ENCODE data around the gene FAM193B. TPM values are rescaled to one million over a fixed set of nuclear protein-coding genes. Genes with fewer than 3 reads are reported as not detected.
"Not testable (repeated sequence)": the region's sequence is repeated elsewhere in the genome, so short reads cannot be mapped to it uniquely, and the experiment has no call there.

The FAM193B gene
- total RNA-seq, 1 experiment from 2014 or later = 41.1 TPM

GRCh38 chr5:177486256-177486655, 68.1 kb downstream of the FAM193B start:
- H3K9me3 ChIP-seq (ENCODE audit: low read length) = no peaks in the 10 kb centered on the region
- H3K9me2 ChIP-seq (replicated peaks; ENCODE audit: low read length) = no peaks in the 10 kb centered on the region
- TF ChIP-seq EZH2 (IDR thresholded peaks at IDR 0.05; ENCODE audit: low read length, unreplicated experiment) = no peak
- ChIA-PET POLR2A (ENCODE audit: unreplicated experiment) (no interaction called here), CTCF (no interaction called here)
- ATAC-seq = no peak
- intact Hi-C loops (cut with micrococcal nuclease) = no loop called here
- no peak for DNase-seq
- H3K27ac ChIP-seq (ENCODE audit: low read length) = no peak overlapping the region
- H3F3A ChIP-seq (ENCODE audit: low read length, unreplicated experiment) = peaks cover 3% of the 10 kb centered on the region
- no peak overlapping the region for H3K4me2 ChIP-seq (ENCODE audit: low read length)
- no peaks in the 10 kb centered on the region for H3K4me1 ChIP-seq (ENCODE audit: insufficient read depth, low read length)
- H3K27me3 ChIP-seq (ENCODE audit: low read length) = no peaks in the 10 kb centered on the region
- no peak overlapping the region for H3K9ac ChIP-seq (ENCODE audit: low read length)
- H3K4me3 ChIP-seq (ENCODE audit: low read length) = no peak overlapping the region
- no peaks in the 10 kb centered on the region for H4K20me1 ChIP-seq (ENCODE audit: low read length)
- H3K79me2 ChIP-seq (ENCODE audit: low read length) = no peaks in the 10 kb centered on the region
- BruUV-seq (replicated peaks) = no TSS peak
- no peak overlapping the region for H2AFZ ChIP-seq (ENCODE audit: low read length)
- H3K36me3 ChIP-seq (ENCODE audit: low read depth, low read length) = peaks cover 37% of the 10 kb centered on the region

- DNase-seq; POLR2A ChIA-PET (ENCODE audit: unreplicated experiment); H3K9me2 ChIP-seq (replicated peaks; ENCODE audit: low read length); H3K27ac ChIP-seq (ENCODE audit: low read length); CTCF ChIA-PET; H2AFZ ChIP-seq (ENCODE audit: low read length); H3K4me3 ChIP-seq (ENCODE audit: low read length); H3K27me3 ChIP-seq (ENCODE audit: low read length); BruUV-seq (replicated peaks); H3K9ac ChIP-seq (ENCODE audit: low read length); H3F3A ChIP-seq (ENCODE audit: low read length, unreplicated experiment); H3K79me2 ChIP-seq (ENCODE audit: low read length); ATAC-seq; H3K4me2 ChIP-seq (ENCODE audit: low read length); H3K9me3 ChIP-seq (ENCODE audit: low read length); intact Hi-C loops (cut with micrococcal nuclease); H4K20me1 ChIP-seq (ENCODE audit: low read length); H3K4me1 ChIP-seq (ENCODE audit: insufficient read depth, low read length): not testable (repeated sequence)
- H3K36me3 ChIP-seq (ENCODE audit: low read depth, low read length) = peaks cover 32% of the 10 kb centered on the region
Measured at GRCh38 chr5:177485753-177486152, 68.6 kb downstream of the FAM193B start.

GRCh38 chr5:177484902-177485549, 69.3 kb downstream of the FAM193B start:
- H3K9me2 ChIP-seq (replicated peaks; ENCODE audit: low read length) = no peaks in the 10 kb centered on the region
- no peak for TF ChIP-seq EZH2 (IDR thresholded peaks at IDR 0.05; ENCODE audit: low read length, unreplicated experiment)
- TF ChIP-seq, protein P1, sequence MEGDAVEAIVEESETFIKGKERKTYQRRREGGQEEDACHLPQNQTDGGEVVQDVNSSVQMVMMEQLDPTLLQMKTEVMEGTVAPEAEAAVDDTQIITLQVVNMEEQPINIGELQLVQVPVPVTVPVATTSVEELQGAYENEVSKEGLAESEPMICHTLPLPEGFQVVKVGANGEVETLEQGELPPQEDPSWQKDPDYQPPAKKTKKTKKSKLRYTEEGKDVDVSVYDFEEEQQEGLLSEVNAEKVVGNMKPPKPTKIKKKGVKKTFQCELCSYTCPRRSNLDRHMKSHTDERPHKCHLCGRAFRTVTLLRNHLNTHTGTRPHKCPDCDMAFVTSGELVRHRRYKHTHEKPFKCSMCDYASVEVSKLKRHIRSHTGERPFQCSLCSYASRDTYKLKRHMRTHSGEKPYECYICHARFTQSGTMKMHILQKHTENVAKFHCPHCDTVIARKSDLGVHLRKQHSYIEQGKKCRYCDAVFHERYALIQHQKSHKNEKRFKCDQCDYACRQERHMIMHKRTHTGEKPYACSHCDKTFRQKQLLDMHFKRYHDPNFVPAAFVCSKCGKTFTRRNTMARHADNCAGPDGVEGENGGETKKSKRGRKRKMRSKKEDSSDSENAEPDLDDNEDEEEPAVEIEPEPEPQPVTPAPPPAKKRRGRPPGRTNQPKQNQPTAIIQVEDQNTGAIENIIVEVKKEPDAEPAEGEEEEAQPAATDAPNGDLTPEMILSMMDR (conservative IDR thresholded peaks at IDR 0.05; ENCODE audit: low read depth, low read length) = no peak
- no peak for TF ChIP-seq EZH2phosphoT487 (IDR thresholded peaks at IDR 0.05; ENCODE audit: borderline replicate concordance, low read length)
- H3K4me3 ChIP-seq (ENCODE audit: low read length) = no peak overlapping the region
- peaks cover 26% of the 10 kb centered on the region for H3K36me3 ChIP-seq (ENCODE audit: low read depth, low read length)
- H3K4me1 ChIP-seq (ENCODE audit: insufficient read depth, low read length) = no peaks in the 10 kb centered on the region
- no peaks in the 10 kb centered on the region for H4K20me1 ChIP-seq (ENCODE audit: low read length)
- H3K9ac ChIP-seq (ENCODE audit: low read length) = no peak overlapping the region
- no peak overlapping the region for H3K4me2 ChIP-seq (ENCODE audit: low read length)
- DNase-seq (peak; percentile 1), ATAC-seq (no peak)
- no peaks in the 10 kb centered on the region for H3K9me3 ChIP-seq (ENCODE audit: low read length)
- CTCF ChIA-PET = no interaction called here
- no peaks in the 10 kb centered on the region for H3K27me3 ChIP-seq (ENCODE audit: low read length)
- H3F3A ChIP-seq (ENCODE audit: low read length, unreplicated experiment) = peaks cover 3% of the 10 kb centered on the region
- intact Hi-C loops (cut with micrococcal nuclease) = no loop called here
- no peak overlapping the region for H2AFZ ChIP-seq (ENCODE audit: low read length)
- no peak overlapping the region for H3K27ac ChIP-seq (ENCODE audit: low read length)
- POLR2A ChIA-PET (ENCODE audit: unreplicated experiment) = no interaction called here
- BruUV-seq (replicated peaks) = no TSS peak
- H3K79me2 ChIP-seq (ENCODE audit: low read length) = no peaks in the 10 kb centered on the region

Measured in PC-3 (cell line).